GM13976 (cell line): Measurements from ENCODE around the gene ANK3.

Experiments used
- DNase-seq: peaks from one replicate; pipeline ENCODE4 v3.0.0; 2012; ENCODE audit warnings: low spot score
- CTCF ChIP-seq: IDR thresholded peaks from 2 replicates; pipeline ENCODE4 v1.5.1; 2012; ENCODE audit warnings: borderline replicate concordance, mild to moderate bottlenecking; ENCODE audit not compliant: insufficient read depth; ENCODE audit errors: extremely low read depth, missing control alignments, control extremely low read depth
- in situ Hi-C: fragments of 300-500 bp; cut with MboI; formaldehyde crosslinking; loops from one replicate; pipeline ENCODE4 v1.12.0; 2022; ENCODE audit warnings: low sequenced_read_pairs, mixed read lengths, inconsistent platforms; ENCODE audit not compliant: unreplicated experiment

ANK3 gene

GRCh38 chr10:60349426-60349825, 40.2 kb downstream of the ANK3 start:
- no peak for TF ChIP-seq CTCF
- in situ Hi-C loops: no loop called here
- no peak for DNase-seq

- no peak for TF ChIP-seq CTCF
- DNase-seq: no peak
- in situ Hi-C loops: no loop called here
Measured at GRCh38 chr10:60348982-60349381, 40.7 kb downstream of the ANK3 start.

- TF ChIP-seq CTCF: no peak
- in situ Hi-C loops: no loop called here
- no peak for DNase-seq
Measured at GRCh38 chr10:60347270-60347669, 42.4 kb downstream of the ANK3 start.

- in situ Hi-C loops: no loop called here
- no peak for DNase-seq
- TF ChIP-seq CTCF: no peak
Measured at GRCh38 chr10:60346661-60347060, 43.0 kb downstream of the ANK3 start.

GRCh38 chr10:60343254-60343653, 46.4 kb downstream of the ANK3 start:
- in situ Hi-C loops: no loop called here
- no peak for DNase-seq
- no peak for TF ChIP-seq CTCF

GRCh38 chr10:60341969-60342368, 47.7 kb downstream of the ANK3 start:
- in situ Hi-C loops: no loop called here
- TF ChIP-seq CTCF: no peak
- DNase-seq: no peak

- in situ Hi-C loops: no loop called here
- no peak for DNase-seq
- no peak for TF ChIP-seq CTCF
Measured at GRCh38 chr10:60340973-60341372, 48.7 kb downstream of the ANK3 start.
